Upper lobe of right lung (tissue), 1 donor: ENCODE data around the gene LIN7A. TPM values are rescaled to one million over a fixed set of nuclear protein-coding genes. Genes with fewer than 3 reads are reported as not detected.
A peak's percentile ranks its signal among the peaks of the same experiment; 100 is the strongest.

Experiments
- ATAC-seq: fragments of 200-7000 bp; cut with Tn5 transposase; one replicate; pipeline ENCODE4 v1.9.1; 2020; ENCODE audit warnings: mild to moderate bottlenecking, moderate library complexity
- DNase-seq: peaks from one replicate; pipeline ENCODE4 v3.0.0-alpha.2; 2020
- H3K27ac ChIP-seq: fragments of 200-600 bp; one replicate; pipeline ENCODE4 v1.8.0; 2022
- H3K27me3 ChIP-seq: fragments of 200-600 bp; one replicate; pipeline ENCODE4 v1.8.0; 2022; ENCODE audit warnings: mild to moderate bottlenecking
- H3K36me3 ChIP-seq: fragments of 200-600 bp; one replicate; pipeline ENCODE4 v1.8.0; 2022
- H3K4me1 ChIP-seq: fragments of 200-600 bp; one replicate; pipeline ENCODE4 v1.8.0; 2022
- H3K4me3 ChIP-seq: fragments of 200-600 bp; one replicate; pipeline ENCODE4 v1.8.0; 2022; ENCODE audit warnings: mild to moderate bottlenecking
- H3K9me3 ChIP-seq: fragments of 200-600 bp; one replicate; pipeline ENCODE4 v1.8.0; 2022
- intact Hi-C: fragments of 100-400 bp; cut with DNase I; formaldehyde crosslinking; loops from one replicate; pipeline ENCODE4 v1.11.0; 2022
- total RNA-seq: library from RNA; stranded (reverse); fragmentation: NEBNext Ultra II Directional; extraction: Animal tissue kit (Norgen Biotek cat#: 25700); gene quantifications from one replicate; pipeline ENCODE4 v1.2.1, GENCODE V29; 2021
- TF ChIP-seq, protein P1 (sequence below): fragments of 200-600 bp; IDR thresholded peaks from one replicate; pipeline ENCODE4 v1.8.0; 2022; ENCODE audit warnings: antibody characterized with exemption
- donor health status: DM: no; HTN: yes; CAD: no; lungs with severe emphysema.

LIN7A gene
- total RNA-seq, 1 donor from 2014 or later, result 18.9 TPM

DNA sequence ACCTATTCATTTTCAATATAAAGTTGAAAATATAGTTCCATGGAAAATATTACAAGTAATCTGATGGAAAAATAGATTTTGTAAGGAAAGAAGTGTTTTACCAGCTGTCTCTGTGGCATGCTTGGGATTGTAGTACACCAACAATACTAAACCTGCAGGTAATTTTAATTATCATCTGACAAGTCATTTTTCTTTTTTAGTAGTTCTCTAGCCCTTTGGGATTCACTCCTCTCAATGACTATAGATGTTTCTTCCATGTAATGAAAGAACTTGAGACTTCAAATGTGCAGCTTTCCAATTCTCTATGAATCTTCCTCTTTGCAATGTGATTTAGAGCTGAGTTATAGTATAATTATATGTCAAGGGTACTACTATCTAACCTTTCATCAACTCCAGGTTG is 14.7 kb upstream of the LIN7A start:
- no peak overlapping the region for H3K27ac ChIP-seq
- ATAC-seq (no peak), DNase-seq (no peak)
- H3K9me3 ChIP-seq, result no peaks in the 10 kb centered on the region
- TF ChIP-seq, protein P1, sequence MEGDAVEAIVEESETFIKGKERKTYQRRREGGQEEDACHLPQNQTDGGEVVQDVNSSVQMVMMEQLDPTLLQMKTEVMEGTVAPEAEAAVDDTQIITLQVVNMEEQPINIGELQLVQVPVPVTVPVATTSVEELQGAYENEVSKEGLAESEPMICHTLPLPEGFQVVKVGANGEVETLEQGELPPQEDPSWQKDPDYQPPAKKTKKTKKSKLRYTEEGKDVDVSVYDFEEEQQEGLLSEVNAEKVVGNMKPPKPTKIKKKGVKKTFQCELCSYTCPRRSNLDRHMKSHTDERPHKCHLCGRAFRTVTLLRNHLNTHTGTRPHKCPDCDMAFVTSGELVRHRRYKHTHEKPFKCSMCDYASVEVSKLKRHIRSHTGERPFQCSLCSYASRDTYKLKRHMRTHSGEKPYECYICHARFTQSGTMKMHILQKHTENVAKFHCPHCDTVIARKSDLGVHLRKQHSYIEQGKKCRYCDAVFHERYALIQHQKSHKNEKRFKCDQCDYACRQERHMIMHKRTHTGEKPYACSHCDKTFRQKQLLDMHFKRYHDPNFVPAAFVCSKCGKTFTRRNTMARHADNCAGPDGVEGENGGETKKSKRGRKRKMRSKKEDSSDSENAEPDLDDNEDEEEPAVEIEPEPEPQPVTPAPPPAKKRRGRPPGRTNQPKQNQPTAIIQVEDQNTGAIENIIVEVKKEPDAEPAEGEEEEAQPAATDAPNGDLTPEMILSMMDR, result no peak
- H3K4me3 ChIP-seq, result no peak overlapping the region
- intact Hi-C loops, result no loop called here
- H3K4me1 ChIP-seq, result no peaks in the 10 kb centered on the region
- H3K27me3 ChIP-seq, result no peaks in the 10 kb centered on the region
- H3K36me3 ChIP-seq, result no peaks in the 10 kb centered on the region

DNA sequence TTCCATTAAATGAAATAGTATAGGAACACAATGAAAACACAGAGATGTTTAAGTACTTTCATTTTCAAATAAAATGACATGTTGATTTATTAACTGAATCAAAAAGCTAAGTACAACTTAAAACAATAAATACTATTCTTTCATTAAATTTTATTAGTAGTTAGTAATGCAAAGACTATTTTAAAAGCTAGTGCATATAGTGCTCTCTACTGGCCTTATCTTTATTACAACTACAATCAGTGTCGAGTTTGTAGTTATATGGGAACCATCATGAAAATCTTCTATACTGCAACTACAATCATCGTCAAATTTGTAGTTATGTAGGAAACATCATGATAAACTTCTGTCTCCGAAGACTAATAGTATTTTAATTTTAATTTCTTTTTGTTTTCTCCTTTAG is 8.9 kb upstream of the LIN7A start:
- intact Hi-C loops, result no loop called here
- Histone ChIP-seq H3K27me3 (no peaks in the 10 kb centered on the region), H3K4me1 (no peaks in the 10 kb centered on the region), H3K4me3 (no peak overlapping the region), H3K36me3 (no peaks in the 10 kb centered on the region), H3K27ac (no peak overlapping the region), H3K9me3 (no peaks in the 10 kb centered on the region)
- ATAC-seq (no peak), DNase-seq (no peak)
- TF ChIP-seq, protein P1, result peak; percentile 18

DNA sequence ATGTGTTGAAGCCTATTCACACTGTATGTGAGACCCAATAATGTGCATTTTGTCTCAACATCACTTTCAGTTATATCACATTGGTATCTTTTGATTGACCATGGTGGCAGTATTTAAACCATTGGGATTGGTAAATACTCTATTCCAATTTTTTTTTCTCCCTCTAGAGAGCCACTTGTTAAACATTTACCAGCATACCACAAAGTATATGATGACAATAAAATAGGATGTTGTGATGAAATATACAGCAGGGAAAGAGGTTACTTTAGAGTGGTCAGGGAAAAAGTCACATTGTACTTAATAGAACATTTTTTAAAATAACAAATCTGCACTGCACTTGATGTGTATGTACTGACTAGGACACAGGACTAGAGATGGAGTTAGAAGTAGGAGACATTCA is 5.6 kb upstream of the LIN7A start:
- Histone ChIP-seq H3K9me3 (no peaks in the 10 kb centered on the region), H3K27ac (no peak overlapping the region), H3K4me3 (no peak overlapping the region), H3K36me3 (no peaks in the 10 kb centered on the region), H3K4me1 (no peaks in the 10 kb centered on the region), H3K27me3 (no peaks in the 10 kb centered on the region)
- ATAC-seq (no peak), DNase-seq (no peak)
- intact Hi-C loops, result no loop called here
- TF ChIP-seq, protein P1, result no peak

DNA sequence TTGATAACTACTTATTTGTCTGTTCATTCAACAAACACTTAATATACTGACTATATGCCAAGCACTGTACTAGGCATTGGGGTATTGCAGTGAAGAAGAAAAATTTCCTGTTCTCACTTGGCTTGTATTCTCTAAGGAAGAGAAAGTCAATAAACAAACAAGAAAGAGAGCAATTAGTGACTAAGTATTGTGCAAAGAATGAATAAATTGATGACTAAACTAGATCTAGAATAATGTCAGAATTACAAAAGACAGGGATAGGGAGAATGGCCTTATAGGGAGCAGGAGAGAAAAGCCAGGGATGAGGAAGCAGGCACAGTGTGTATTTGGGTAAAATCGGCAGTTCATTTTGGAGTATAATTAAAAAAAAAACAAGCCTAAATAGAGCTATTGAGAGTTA is 4.2 kb upstream of the LIN7A start:
- Histone ChIP-seq H3K4me1 (no peaks in the 10 kb centered on the region), H3K27me3 (no peaks in the 10 kb centered on the region), H3K36me3 (no peaks in the 10 kb centered on the region), H3K4me3 (no peak overlapping the region), H3K9me3 (no peaks in the 10 kb centered on the region), H3K27ac (no peak overlapping the region)
- TF ChIP-seq, protein P1, result no peak
- DNase-seq (no peak), ATAC-seq (no peak)
- intact Hi-C loops, result no loop called here

DNA sequence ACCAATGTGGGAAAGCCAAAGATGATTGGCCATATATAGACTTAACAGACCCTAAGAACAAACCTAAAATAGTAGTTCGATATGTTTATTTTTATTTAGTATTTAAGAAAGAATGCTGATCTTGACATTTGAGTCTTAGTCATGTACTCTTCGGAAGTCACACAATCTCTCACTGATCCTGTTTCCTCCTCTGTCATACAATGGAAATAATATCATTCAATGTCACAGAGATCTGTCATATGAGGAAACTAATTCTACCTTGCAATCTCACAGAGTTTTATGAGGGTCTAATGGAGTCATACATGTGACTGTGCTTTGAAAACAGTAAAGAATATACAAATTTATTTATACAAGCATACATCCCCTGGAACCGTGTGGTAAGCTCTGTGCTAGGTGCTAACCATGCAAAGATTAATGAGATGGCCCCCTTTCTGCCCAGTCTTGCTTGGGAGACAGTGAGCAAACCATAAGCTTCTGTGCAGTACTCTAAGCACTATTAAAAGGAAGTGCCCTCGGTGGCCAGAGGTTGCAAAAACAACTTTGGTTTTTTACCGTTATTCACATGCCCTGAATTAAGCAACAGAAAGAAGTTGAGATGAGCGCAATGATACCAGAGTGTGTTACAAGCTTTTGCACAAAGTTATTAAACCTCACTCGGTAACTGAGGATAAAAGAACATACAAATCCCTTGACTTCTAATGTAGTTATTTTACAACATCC is 1.7 kb upstream of the LIN7A start:
- Histone ChIP-seq H3K27ac (peak overlapping the region; percentile 0), H3K4me3 (no peak overlapping the region), H3K27me3 (no peaks in the 10 kb centered on the region), H3K4me1 (no peaks in the 10 kb centered on the region), H3K9me3 (no peaks in the 10 kb centered on the region), H3K36me3 (no peaks in the 10 kb centered on the region)
- DNase-seq (no peak), ATAC-seq (peak; percentile 38)
- TF ChIP-seq, protein P1, result no peak
- intact Hi-C loops, result no loop called here

DNA sequence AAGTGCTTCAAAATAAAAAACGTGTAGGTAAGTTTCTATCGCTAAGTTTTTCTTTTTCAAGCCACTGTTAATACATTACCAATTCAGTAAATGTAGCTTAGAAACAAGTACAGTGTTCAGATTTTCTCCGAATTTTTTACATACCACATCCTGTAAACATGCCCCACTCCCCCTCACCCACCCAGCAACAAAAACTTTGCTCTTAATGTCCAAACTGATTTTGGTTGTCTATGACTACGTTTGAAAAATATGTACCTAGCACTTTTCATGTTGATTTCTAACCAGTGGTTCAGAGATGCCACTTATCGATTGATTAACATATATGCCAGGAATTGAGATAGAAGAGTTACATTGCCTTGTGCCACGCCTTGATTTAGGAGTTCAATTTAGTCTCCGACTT is 663 bp upstream of the LIN7A start:
- Histone ChIP-seq H3K27ac (no peak overlapping the region), H3K9me3 (no peaks in the 10 kb centered on the region), H3K36me3 (no peaks in the 10 kb centered on the region), H3K4me3 (peak overlapping the region; percentile 71), H3K4me1 (no peaks in the 10 kb centered on the region), H3K27me3 (no peaks in the 10 kb centered on the region)
- TF ChIP-seq, protein P1, result no peak
- ATAC-seq (no peak), DNase-seq (no peak)
- intact Hi-C loops, result no loop called here
